ENCODE data around the gene KRTAP4-3. TPM values are rescaled to one million over a fixed set of nuclear protein-coding genes. Genes with fewer than 3 reads are reported as not detected.
"Not testable (repeated sequence)": the region's sequence is repeated elsewhere in the genome, so short reads cannot be mapped to it uniquely, and the experiment has no call there.

The KRTAP4-3 gene
- total RNA-seq, 1 donor = not detected

- H3K4me3 ChIP-seq (ENCODE audit: low read depth, low read length) = no peak within 1 kb of the TSS
- DNase-seq (ENCODE audit: low read depth) = no peak
- TF ChIP-seq CTCF (IDR thresholded peaks at IDR 0.05; ENCODE audit: insufficient read depth, low read length) = no peak
Measured at GRCh38 chr17:41177727-41178271, 9.8 kb upstream of the KRTAP4-3 start, which contains the start of gene KRTAP4-2. KRTAP4-2 (minus strand) TSS chr17:41178221; CDS start chr17:41178164, 57 bp downstream.

- TF ChIP-seq CTCF (IDR thresholded peaks at IDR 0.05; ENCODE audit: insufficient read depth, low read length) = no peak
- no peak for DNase-seq (ENCODE audit: low read depth)
Measured at GRCh38 chr17:41176744-41177387, 8.8 kb upstream of the KRTAP4-3 start.

GRCh38 chr17:41171886-41172285, 3.9 kb upstream of the KRTAP4-3 start:
- TF ChIP-seq CTCF (IDR thresholded peaks at IDR 0.05; ENCODE audit: insufficient read depth, low read length) = no peak
- H3K4me3 ChIP-seq (ENCODE audit: low read depth, low read length) = no peak overlapping the region
- DNase-seq (ENCODE audit: low read depth) = peak; percentile 19

More at GRCh38 chr17:41176744-41177387, 8.8 kb upstream of the KRTAP4-3 start:
- no peak overlapping the region for H3K4me3 ChIP-seq (ENCODE audit: low read depth, low read length)

- H3K4me3 ChIP-seq (ENCODE audit: low read depth, low read length) = no peak overlapping the region
- no peak for TF ChIP-seq CTCF (IDR thresholded peaks at IDR 0.05; ENCODE audit: insufficient read depth, low read length)
- DNase-seq (ENCODE audit: low read depth) = no peak
Measured at GRCh38 chr17:41167561-41167960, 460 bp downstream of the KRTAP4-3 start.

- DNase-seq (ENCODE audit: low read depth) = no peak
- no peak overlapping the region for H3K4me3 ChIP-seq (ENCODE audit: low read depth, low read length)
- TF ChIP-seq CTCF (IDR thresholded peaks at IDR 0.05; ENCODE audit: insufficient read depth, low read length) = no peak
Measured at GRCh38 chr17:41163828-41164227, 4.2 kb downstream of the KRTAP4-3 start.

- no peak for TF ChIP-seq CTCF (IDR thresholded peaks at IDR 0.05; ENCODE audit: insufficient read depth, low read length)
- DNase-seq (ENCODE audit: low read depth) = no peak
Measured at GRCh38 chr17:41160648-41161047, 7.4 kb downstream of the KRTAP4-3 start, which contains the start of gene KRTAP4-4. KRTAP4-4 (minus strand) TSS chr17:41160748; CDS start chr17:41160691, 57 bp downstream.

GRCh38 chr17:41160190-41160589, 7.8 kb downstream of the KRTAP4-3 start:
- DNase-seq (ENCODE audit: low read depth); H3K4me3 ChIP-seq (ENCODE audit: low read depth, low read length): not testable (repeated sequence)

More at GRCh38 chr17:41160648-41161047, 7.4 kb downstream of the KRTAP4-3 start, which contains the start of gene KRTAP4-4:
- H3K4me3 ChIP-seq (ENCODE audit: low read depth, low read length) = no peak within 1 kb of the TSS

All from fibroblast of the aortic adventitia (primary cell).